Measurements from ENCODE around the gene WIPF1. TPM values are rescaled to one million over a fixed set of nuclear protein-coding genes. Genes with fewer than 3 reads are reported as not detected.

WIPF1 gene
- total RNA-seq, 1 donor from 2014 or later: 367 TPM

GRCh38 chr2:174605687-174606086, 8.1 kb upstream of the WIPF1 start:
- H3K4me3 Mint-ChIP-seq: peak overlapping the region; percentile 60
- intact Hi-C loops (cut with micrococcal nuclease): loop anchor here (5.0 kb wide), 2 partner anchors 147 to 192 kb away; no protein-coding TSS in a partner anchor
- no peaks in the 10 kb centered on the region for H3K27me3 Mint-ChIP-seq (ENCODE audit: insufficient read depth)
- no peaks in the 10 kb centered on the region for H3K9me3 Mint-ChIP-seq
- peaks cover 26% of the 10 kb centered on the region for H3K36me3 Mint-ChIP-seq (ENCODE audit: low read depth)
- H3K4me1 Mint-ChIP-seq (ENCODE audit: low read depth): peaks cover 90% of the 10 kb centered on the region
- H3K27ac Mint-ChIP-seq: peak overlapping the region; percentile 91
- no peak for DNase-seq (ENCODE audit: low spot score)

GRCh38 chr2:174603280-174603679, 5.7 kb upstream of the WIPF1 start:
- DNase-seq (ENCODE audit: low spot score): no peak
- Mint-ChIP-seq H3K27ac (peak overlapping the region; percentile 85), H3K4me1 (ENCODE audit: low read depth) (peaks cover 90% of the 10 kb centered on the region), H3K36me3 (ENCODE audit: low read depth) (peaks cover 32% of the 10 kb centered on the region), H3K4me3 (no peak overlapping the region), H3K27me3 (ENCODE audit: insufficient read depth) (no peaks in the 10 kb centered on the region), H3K9me3 (peaks cover 3% of the 10 kb centered on the region)
- intact Hi-C loops (cut with micrococcal nuclease): loop anchor here (1.0 kb wide), 3 partner anchors 25 to 140 kb away; no protein-coding TSS in a partner anchor

DNA sequence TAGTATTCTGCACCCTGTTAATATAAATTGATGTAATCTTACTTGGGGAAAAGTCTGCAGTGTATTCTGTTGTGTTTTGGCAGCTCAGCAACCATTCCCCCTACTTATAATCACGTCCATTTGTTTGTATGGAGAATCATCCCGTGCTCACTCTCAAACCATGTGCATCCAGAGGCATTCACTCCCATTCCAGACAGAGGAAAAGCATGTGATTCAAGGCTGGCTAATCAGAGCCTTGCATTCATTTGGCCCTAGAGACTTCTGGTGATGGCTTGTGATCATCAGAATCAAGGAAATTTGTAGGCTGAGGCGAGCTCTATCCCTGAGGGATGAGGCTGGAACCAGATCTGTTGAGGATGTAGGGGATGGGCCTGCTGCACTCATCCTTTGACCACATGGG, 5.1 kb upstream of the WIPF1 start:
- Mint-ChIP-seq H3K36me3 (ENCODE audit: low read depth) (peaks cover 33% of the 10 kb centered on the region), H3K27me3 (ENCODE audit: insufficient read depth) (no peaks in the 10 kb centered on the region), H3K9me3 (peaks cover 3% of the 10 kb centered on the region), H3K27ac (peak overlapping the region; percentile 85), H3K4me3 (no peak overlapping the region), H3K4me1 (ENCODE audit: low read depth) (peaks cover 85% of the 10 kb centered on the region)
- intact Hi-C loops (cut with micrococcal nuclease): loop anchor here (1.0 kb wide), 3 partner anchors 24 to 139 kb away; no protein-coding TSS in a partner anchor
- DNase-seq (ENCODE audit: low spot score): no peak

DNA sequence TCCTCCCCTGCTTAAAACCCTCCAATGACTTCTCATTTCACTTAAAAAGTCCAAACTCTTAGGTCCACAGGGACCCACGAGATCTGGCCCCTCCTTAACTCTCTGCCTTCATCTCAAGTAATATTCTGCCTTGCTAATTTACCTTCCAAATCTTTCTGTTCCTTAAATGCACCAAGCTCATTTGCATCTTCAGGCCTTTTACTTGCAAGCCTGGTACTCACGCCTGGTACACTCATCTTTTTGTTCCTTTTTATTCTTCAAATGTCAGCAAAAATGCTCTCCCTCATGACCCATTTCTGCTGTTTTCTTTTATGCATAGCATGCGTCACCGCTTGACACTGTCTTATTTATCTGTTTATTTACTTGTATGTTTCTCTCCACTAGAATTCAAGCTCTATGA, 2.7 kb upstream of the WIPF1 start:
- DNase-seq (ENCODE audit: low spot score): no peak
- Mint-ChIP-seq H3K36me3 (ENCODE audit: low read depth) (peaks cover 48% of the 10 kb centered on the region), H3K4me3 (peak overlapping the region; percentile 81), H3K27me3 (ENCODE audit: insufficient read depth) (no peaks in the 10 kb centered on the region), H3K9me3 (peaks cover 3% of the 10 kb centered on the region), H3K4me1 (ENCODE audit: low read depth) (peaks cover 70% of the 10 kb centered on the region), H3K27ac (peak overlapping the region; percentile 94)
- intact Hi-C loops (cut with micrococcal nuclease): no loop called here

- peaks cover 46% of the 10 kb centered on the region for H3K36me3 Mint-ChIP-seq (ENCODE audit: low read depth)
- H3K4me1 Mint-ChIP-seq (ENCODE audit: low read depth): peaks cover 63% of the 10 kb centered on the region
- intact Hi-C loops (cut with micrococcal nuclease): loop anchor here (5.0 to 10.0 kb wide), 2 partner anchors 238 to 1245 kb away; partner anchors contain the start of gene CDCA7
- no peak for DNase-seq (ENCODE audit: low spot score)
- H3K9me3 Mint-ChIP-seq: peaks cover 3% of the 10 kb centered on the region
- peak overlapping the region; percentile 89 for H3K4me3 Mint-ChIP-seq
- H3K27me3 Mint-ChIP-seq (ENCODE audit: insufficient read depth): no peaks in the 10 kb centered on the region
- peak overlapping the region; percentile 94 for H3K27ac Mint-ChIP-seq
Measured at GRCh38 chr2:174599310-174599921, 1.8 kb upstream of the WIPF1 start.

DNA sequence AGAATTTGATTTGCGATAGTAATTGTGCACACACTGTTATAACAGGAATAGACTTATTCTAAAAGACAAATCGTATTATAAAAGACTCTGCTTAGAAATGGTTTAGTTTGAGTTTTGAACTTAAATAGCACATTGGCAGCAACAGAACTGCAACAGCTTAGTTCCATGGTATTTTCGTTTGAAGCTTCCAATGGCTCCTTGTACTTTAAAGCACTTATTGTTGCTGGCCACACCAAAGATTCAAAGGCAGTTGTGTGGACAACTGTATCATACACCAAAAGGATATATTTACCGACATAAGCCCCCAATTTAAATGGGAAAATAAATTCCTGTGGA, 627 bp downstream of the WIPF1 start:
- Mint-ChIP-seq H3K4me1 (ENCODE audit: low read depth) (peaks cover 57% of the 10 kb centered on the region), H3K9me3 (peaks cover 3% of the 10 kb centered on the region), H3K4me3 (peak overlapping the region; percentile 89), H3K27me3 (ENCODE audit: insufficient read depth) (no peaks in the 10 kb centered on the region), H3K36me3 (ENCODE audit: low read depth) (peaks cover 46% of the 10 kb centered on the region), H3K27ac (peak overlapping the region; percentile 94)
- no peak for DNase-seq (ENCODE audit: low spot score)
- intact Hi-C loops (cut with micrococcal nuclease): loop anchor here (1.0 to 10.0 kb wide), 5 partner anchors 11 to 1242 kb away; partner anchors contain the start of gene CDCA7

GRCh38 chr2:174595891-174596397, 1.7 kb downstream of the WIPF1 start:
- Mint-ChIP-seq H3K4me1 (ENCODE audit: low read depth) (peaks cover 57% of the 10 kb centered on the region), H3K36me3 (ENCODE audit: low read depth) (peaks cover 52% of the 10 kb centered on the region), H3K27me3 (ENCODE audit: insufficient read depth) (no peaks in the 10 kb centered on the region), H3K4me3 (peak overlapping the region; percentile 89), H3K9me3 (peaks cover 3% of the 10 kb centered on the region), H3K27ac (peak overlapping the region; percentile 94)
- no peak for DNase-seq (ENCODE audit: low spot score)
- intact Hi-C loops (cut with micrococcal nuclease): loop anchor here (1.0 to 10.0 kb wide), 3 partner anchors 86 to 1241 kb away; partner anchors contain the start of gene CDCA7

DNA sequence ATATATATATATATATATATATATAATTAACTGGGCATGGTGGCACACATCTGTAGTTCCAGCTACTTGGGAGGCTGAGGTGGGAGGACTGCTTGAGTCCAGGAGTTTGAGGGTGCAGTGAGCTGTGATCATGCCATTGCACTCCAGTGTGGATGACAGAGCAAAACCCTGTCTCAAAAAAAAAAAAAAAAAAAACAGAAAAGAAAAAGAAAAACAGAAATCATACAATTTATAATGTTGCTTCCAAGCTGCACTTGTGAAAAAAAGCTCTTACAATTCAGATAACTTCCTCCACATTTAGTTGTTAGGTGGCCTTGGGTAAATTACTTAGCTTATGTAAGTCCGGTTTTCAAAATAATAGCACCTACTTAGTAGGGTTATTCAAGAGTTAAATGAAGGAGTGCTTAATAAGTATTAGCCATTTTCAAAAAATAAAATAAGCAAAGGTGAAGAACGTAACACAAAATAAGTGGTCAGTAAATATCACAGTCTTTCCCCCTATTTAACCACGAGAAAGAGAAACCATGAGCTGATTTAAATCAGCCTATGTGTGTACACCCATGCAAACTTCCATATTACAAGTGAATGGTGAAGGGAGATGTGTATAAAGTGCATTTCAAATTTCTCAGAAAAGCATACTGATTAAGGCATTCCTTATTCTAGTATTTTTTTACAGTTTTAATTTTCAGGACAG, 2.3 kb downstream of the WIPF1 start:
- peaks cover 53% of the 10 kb centered on the region for H3K36me3 Mint-ChIP-seq (ENCODE audit: low read depth)
- H3K4me1 Mint-ChIP-seq (ENCODE audit: low read depth): peaks cover 59% of the 10 kb centered on the region
- H3K27ac Mint-ChIP-seq: peak overlapping the region; percentile 94
- intact Hi-C loops (cut with micrococcal nuclease): loop anchor here (5.0 to 10.0 kb wide), 2 partner anchors 242 to 1240 kb away; partner anchors contain the start of gene CDCA7
- peaks cover 3% of the 10 kb centered on the region for H3K9me3 Mint-ChIP-seq
- no peaks in the 10 kb centered on the region for H3K27me3 Mint-ChIP-seq (ENCODE audit: insufficient read depth)
- H3K4me3 Mint-ChIP-seq: peak overlapping the region; percentile 89
- DNase-seq (ENCODE audit: low spot score): no peak

DNA sequence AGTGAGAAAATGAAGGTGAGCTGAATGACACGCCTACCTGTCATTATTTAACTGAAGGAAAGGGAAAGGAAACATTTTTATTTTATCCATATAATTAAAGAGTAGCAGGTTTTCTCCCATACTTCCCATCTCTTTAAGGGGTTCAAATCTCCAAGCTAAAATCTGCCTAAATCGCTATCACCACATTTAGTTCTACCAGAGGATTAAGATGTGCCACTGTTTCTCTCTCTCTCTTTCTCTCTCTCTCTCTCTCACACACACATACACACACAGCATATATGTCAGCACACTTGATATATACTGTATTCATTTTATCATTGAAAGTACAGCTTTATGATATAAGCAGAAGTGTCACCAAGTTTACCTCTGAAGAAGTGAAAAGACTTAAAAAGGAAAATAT, 3.1 kb downstream of the WIPF1 start:
- Mint-ChIP-seq H3K9me3 (no peaks in the 10 kb centered on the region), H3K27me3 (ENCODE audit: insufficient read depth) (no peaks in the 10 kb centered on the region), H3K4me3 (peak overlapping the region; percentile 89), H3K27ac (peak overlapping the region; percentile 98), H3K4me1 (ENCODE audit: low read depth) (peaks cover 58% of the 10 kb centered on the region), H3K36me3 (ENCODE audit: low read depth) (peaks cover 52% of the 10 kb centered on the region)
- DNase-seq (ENCODE audit: low spot score): no peak
- intact Hi-C loops (cut with micrococcal nuclease): loop anchor here (5.0 to 10.0 kb wide), 2 partner anchors 573 to 1240 kb away; partner anchors contain the start of genes ATF2 and CDCA7

DNA sequence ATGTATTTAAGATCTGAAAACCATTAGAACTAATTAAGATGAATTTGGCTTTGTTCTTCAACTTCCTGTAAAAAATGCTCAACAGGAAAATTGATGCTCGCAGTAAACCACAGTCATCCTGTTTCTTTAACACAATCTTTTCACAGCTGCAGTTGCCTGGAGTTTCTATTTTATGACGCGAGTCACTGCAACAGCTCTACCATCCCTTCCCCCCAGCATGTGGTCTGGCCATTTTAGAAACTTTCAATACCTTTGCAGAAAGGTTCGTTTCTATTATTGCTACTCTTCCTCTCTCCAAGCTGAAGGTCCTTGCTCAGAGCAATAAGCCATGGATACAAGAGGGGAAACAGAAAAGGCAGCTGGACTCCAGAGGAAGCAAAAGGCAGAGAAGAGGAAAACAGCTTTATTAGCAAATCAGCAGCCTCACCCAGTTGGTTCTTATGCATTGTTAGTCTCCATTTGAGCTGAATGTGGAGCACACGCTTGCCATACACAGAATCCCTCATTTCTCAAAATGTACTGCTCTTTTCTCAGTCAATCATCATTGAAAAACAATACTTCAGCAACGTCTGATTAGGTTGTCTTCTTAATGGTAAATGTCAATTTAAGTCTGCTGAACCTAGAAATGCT, 3.9 kb downstream of the WIPF1 start:
- DNase-seq (ENCODE audit: low spot score): peak; percentile 69
- H3K27me3 Mint-ChIP-seq (ENCODE audit: insufficient read depth): no peaks in the 10 kb centered on the region
- intact Hi-C loops (cut with micrococcal nuclease): loop anchor here (1.0 to 10.0 kb wide), 7 partner anchors 15 to 1239 kb away; partner anchors contain the start of genes ATF2, CDCA7 and GPR155
- peaks cover 58% of the 10 kb centered on the region for H3K4me1 Mint-ChIP-seq (ENCODE audit: low read depth)
- H3K36me3 Mint-ChIP-seq (ENCODE audit: low read depth): peaks cover 56% of the 10 kb centered on the region
- H3K27ac Mint-ChIP-seq: peak overlapping the region; percentile 98
- H3K9me3 Mint-ChIP-seq: no peaks in the 10 kb centered on the region
- H3K4me3 Mint-ChIP-seq: peak overlapping the region; percentile 86

GRCh38 chr2:174593041-174593440, 4.6 kb downstream of the WIPF1 start:
- intact Hi-C loops (cut with micrococcal nuclease): loop anchor here (1.0 to 10.0 kb wide), 7 partner anchors 15 to 1238 kb away; partner anchors contain the start of genes ATF2, CDCA7 and GPR155
- Mint-ChIP-seq H3K27me3 (ENCODE audit: insufficient read depth) (no peaks in the 10 kb centered on the region), H3K4me3 (peak overlapping the region; percentile 86), H3K27ac (peak overlapping the region; percentile 98), H3K9me3 (no peaks in the 10 kb centered on the region), H3K36me3 (ENCODE audit: low read depth) (peaks cover 61% of the 10 kb centered on the region), H3K4me1 (ENCODE audit: low read depth) (peaks cover 60% of the 10 kb centered on the region)
- DNase-seq (ENCODE audit: low spot score): no peak

GRCh38 chr2:174591740-174592139, 5.9 kb downstream of the WIPF1 start:
- intact Hi-C loops (cut with micrococcal nuclease): loop anchor here (2.0 to 10.0 kb wide), 4 partner anchors 17 to 1237 kb away; partner anchors contain the start of genes ATF2 and CDCA7
- Mint-ChIP-seq H3K27me3 (ENCODE audit: insufficient read depth) (no peaks in the 10 kb centered on the region), H3K27ac (peak overlapping the region; percentile 91), H3K4me3 (peak overlapping the region; percentile 73), H3K36me3 (ENCODE audit: low read depth) (peaks cover 58% of the 10 kb centered on the region), H3K4me1 (ENCODE audit: low read depth) (peaks cover 72% of the 10 kb centered on the region), H3K9me3 (no peaks in the 10 kb centered on the region)
- no peak for DNase-seq (ENCODE audit: low spot score)

Data from activated T-helper 1 cell treated with anti-CD3 and anti-CD28 coated beads, Interleukin-12 subunit alpha, Interleukin-12 subunit beta, Interleukin-2, Interleukin-4 antibody, amounts not matched to agents 30 ng/mL and 10 ng/mL and 1 ng/mL, durations not matched to agents 14 hours and 24 hours and 36 hours (primary cell).